ENCODE data around the gene PHF1.

PHF1 gene

GRCh38 chr6:33417903-33418689 is 7.3 kb downstream of the PHF1 start, which contains the start of gene CUTA:
Gene CUTA (minus strand): TSS chr6:33418107. CDS start chr6:33418000, 107 bp downstream.
- peak; percentile 99 to 100 for DNase-seq (ENCODE audit: low read depth in 1 of 2, low spot score in 1 of 2)
- TF ChIP-seq SPI1 (IDR thresholded peaks at IDR 0.05; ENCODE audit: borderline replicate concordance, low read depth) (no peak), POLR2AphosphoS5 (IDR thresholded peaks at IDR 0.05; ENCODE audit: low read depth) (peak; percentile 80), GABPA (IDR thresholded peaks at IDR 0.05; ENCODE audit: low read depth) (peak; percentile 57; the same call in 1 of the 2 replicates), CTCF (IDR thresholded peaks at IDR 0.05; ENCODE audit: insufficient read depth, low read length) (no peak), REST (IDR thresholded peaks at IDR 0.05; ENCODE audit: insufficient replicate concordance, low read depth) (no peak)
- peak within 1 kb of the TSS; percentile 90 for H3K27ac ChIP-seq (replicated peaks)
- H3K27me3 ChIP-seq (ENCODE audit: insufficient read depth, poor library complexity, severe bottlenecking), result no peaks in the 10 kb centered on the region
- peak within 1 kb of the TSS; percentile 66 for H3K4me3 ChIP-seq (replicated peaks; ENCODE audit: insufficient read depth, low read length)

- Histone ChIP-seq H3K4me3 (replicated peaks; ENCODE audit: insufficient read depth, low read length) (peak overlapping the region; percentile 31; the same call in 1 of the 2 replicates), H3K27me3 (ENCODE audit: insufficient read depth, poor library complexity, severe bottlenecking) (no peaks in the 10 kb centered on the region), H3K27ac (replicated peaks) (peak overlapping the region; percentile 90)
- no peak for TF ChIP-seq GABPA (IDR thresholded peaks at IDR 0.05; ENCODE audit: low read depth)
- TF ChIP-seq POLR2AphosphoS5 (IDR thresholded peaks at IDR 0.05; ENCODE audit: low read depth), result no peak
- no peak for TF ChIP-seq REST (IDR thresholded peaks at IDR 0.05; ENCODE audit: insufficient replicate concordance, low read depth)
- no peak for DNase-seq (ENCODE audit: low read depth in 1 of 2, low spot score in 1 of 2)
These were observed 8.0 kb downstream of the PHF1 start for GRCh38 chr6:33418690-33419291.

GRCh38 chr6:33419580-33420490 is 9.0 kb downstream of the PHF1 start, which contains the start of gene SYNGAP1:
Gene SYNGAP1 (plus strand): TSS chr6:33420065. CDS start chr6:33420265, 200 bp downstream.
- DNase-seq (ENCODE audit: low read depth in 1 of 2, low spot score in 1 of 2), result no peak
- H3K27ac ChIP-seq (replicated peaks), result peak within 1 kb of the TSS; percentile 90
- H3K27me3 ChIP-seq (ENCODE audit: insufficient read depth, poor library complexity, severe bottlenecking), result no peaks in the 10 kb centered on the region
- TF ChIP-seq REST (IDR thresholded peaks at IDR 0.05; ENCODE audit: insufficient replicate concordance, low read depth) (no peak), CTCF (IDR thresholded peaks at IDR 0.05; ENCODE audit: insufficient read depth, low read length) (no peak), GABPA (IDR thresholded peaks at IDR 0.05; ENCODE audit: low read depth) (no peak), SPI1 (IDR thresholded peaks at IDR 0.05; ENCODE audit: borderline replicate concordance, low read depth) (no peak)
- no peak within 1 kb of the TSS for H3K4me3 ChIP-seq (replicated peaks; ENCODE audit: insufficient read depth, low read length)
